Chondrocyte (in vitro differentiated cells): ENCODE measurements around the gene RANBP3. TPM values are rescaled to one million over a fixed set of nuclear protein-coding genes. Genes with fewer than 3 reads are reported as not detected.
A peak's percentile ranks its signal among the peaks of the same experiment; 100 is the strongest.

Source experiments
- DNase-seq: peaks from one replicate; pipeline ENCODE4 v3.0.0; 2021; ENCODE audit warnings: mixed read lengths, low spot score
- H3K27ac Mint-ChIP-seq: one replicate; pipeline ENCODE4 v1.8.0; 2021; ENCODE audit warnings: mild to moderate bottlenecking, moderate library complexity, mixed read lengths; ENCODE audit not compliant: unreplicated experiment
- H3K27me3 Mint-ChIP-seq: 2 replicates; pipeline ENCODE4 v1.8.0; 2021; ENCODE audit warnings: low read depth, mixed read lengths
- H3K36me3 Mint-ChIP-seq: 2 replicates; pipeline ENCODE4 v1.8.0; 2021; ENCODE audit warnings: low read depth, mixed read lengths
- H3K4me1 Mint-ChIP-seq: 2 replicates; pipeline ENCODE4 v1.8.0; 2021; ENCODE audit warnings: low read depth, mild to moderate bottlenecking, mixed read lengths
- H3K4me3 Mint-ChIP-seq: one replicate; pipeline ENCODE4 v1.8.0; 2021; ENCODE audit warnings: mild to moderate bottlenecking, moderate library complexity, mixed read lengths; ENCODE audit not compliant: unreplicated experiment
- H3K9me3 Mint-ChIP-seq: 2 replicates; pipeline ENCODE4 v1.8.0; 2021; ENCODE audit warnings: low read depth, mixed read lengths
- CTCF ChIP-seq: fragments of 200-600 bp; sonication (generic); IDR thresholded peaks from 2 replicates; pipeline ENCODE4 v1.5.0; 2021; ENCODE audit warnings: antibody characterized with exemption, mild to moderate bottlenecking, moderate library complexity
- total RNA-seq: library from RNA; stranded (reverse); gene quantifications from 3 replicates; pipeline ENCODE4 v1.2.1, GENCODE V29; 2021

The RANBP3 gene
- total RNA-seq, 1 donor from 2014 or later: 53.5 TPM

GRCh38 chr19:5934774-5935472 lies 43.0 kb downstream of the RANBP3 start:
- DNase-seq: no peak
- Mint-ChIP-seq H3K9me3 (no peaks in the 10 kb centered on the region), H3K27me3 (no peaks in the 10 kb centered on the region), H3K36me3 (peaks cover 5% of the 10 kb centered on the region), H3K4me3 (no peak overlapping the region), H3K4me1 (peaks cover 25% of the 10 kb centered on the region), H3K27ac (peak overlapping the region; percentile 85)
- TF ChIP-seq CTCF: no peak

GRCh38 chr19:5934069-5934401 lies 43.9 kb downstream of the RANBP3 start:
- DNase-seq: no peak
- Mint-ChIP-seq H3K36me3 (peaks cover 1% of the 10 kb centered on the region), H3K9me3 (no peaks in the 10 kb centered on the region), H3K4me3 (no peak overlapping the region), H3K4me1 (peaks cover 25% of the 10 kb centered on the region), H3K27me3 (no peaks in the 10 kb centered on the region), H3K27ac (peak overlapping the region; percentile 54)
- TF ChIP-seq CTCF: no peak

- Mint-ChIP-seq H3K36me3 (peaks cover 5% of the 10 kb centered on the region), H3K4me3 (no peak overlapping the region)
Measured at GRCh38 chr19:5933391-5934068, 44.4 kb downstream of the RANBP3 start.

GRCh38 chr19:5932609-5933262 lies 45.2 kb downstream of the RANBP3 start:
- no peak for DNase-seq
- Mint-ChIP-seq H3K27ac (no peak overlapping the region), H3K36me3 (peaks cover 12% of the 10 kb centered on the region)

More at GRCh38 chr19:5933391-5934068, 44.4 kb downstream of the RANBP3 start:
- Mint-ChIP-seq H3K27me3 (no peaks in the 10 kb centered on the region), H3K4me1 (peaks cover 25% of the 10 kb centered on the region), H3K9me3 (no peaks in the 10 kb centered on the region), H3K27ac (no peak overlapping the region)
- TF ChIP-seq CTCF: no peak
- DNase-seq: no peak

More at GRCh38 chr19:5932609-5933262, 45.2 kb downstream of the RANBP3 start:
- no peak for TF ChIP-seq CTCF
- no peak overlapping the region for H3K4me3 Mint-ChIP-seq
- H3K9me3 Mint-ChIP-seq: no peaks in the 10 kb centered on the region
- H3K4me1 Mint-ChIP-seq: peaks cover 25% of the 10 kb centered on the region
- no peaks in the 10 kb centered on the region for H3K27me3 Mint-ChIP-seq
